BE2C (cell line): Measurements from ENCODE around the gene WASHC4.
A peak's percentile ranks its signal among the peaks of the same experiment; 100 is the strongest.

Experiments
- DNase-seq: peaks from one replicate; pipeline ENCODE4 v3.0.0-alpha.2; 2020
- H3K27me3 ChIP-seq: fragments of 250-450 bp; sonication (Bioruptor Pico); 2 replicates; pipeline ENCODE4 v1.5.1; 2020; ENCODE audit warnings: mild to moderate bottlenecking
- H3K36me3 ChIP-seq: fragments of 250-450 bp; sonication (Bioruptor Pico); 2 replicates; pipeline ENCODE4 v1.5.1; 2020; ENCODE audit warnings: mild to moderate bottlenecking
- H3K4me1 ChIP-seq: fragments of 250-450 bp; sonication (Bioruptor Pico); 2 replicates; pipeline ENCODE4 v1.5.1; 2020
- H3K4me3 ChIP-seq: 2 replicates; pipeline ENCODE4 v1.5.1; 2011; ENCODE audit warnings: low read depth, low read length
- H3K9me3 ChIP-seq: fragments of 250-450 bp; sonication (Bioruptor Pico); 2 replicates; pipeline ENCODE4 v1.5.1; 2020
- TF ChIP-seq, protein P1 (sequence below): IDR thresholded peaks from 2 replicates; pipeline ENCODE4 v1.5.1; 2012; ENCODE audit warnings: mild to moderate bottlenecking, low read depth, low read length

The WASHC4 gene

DNA sequence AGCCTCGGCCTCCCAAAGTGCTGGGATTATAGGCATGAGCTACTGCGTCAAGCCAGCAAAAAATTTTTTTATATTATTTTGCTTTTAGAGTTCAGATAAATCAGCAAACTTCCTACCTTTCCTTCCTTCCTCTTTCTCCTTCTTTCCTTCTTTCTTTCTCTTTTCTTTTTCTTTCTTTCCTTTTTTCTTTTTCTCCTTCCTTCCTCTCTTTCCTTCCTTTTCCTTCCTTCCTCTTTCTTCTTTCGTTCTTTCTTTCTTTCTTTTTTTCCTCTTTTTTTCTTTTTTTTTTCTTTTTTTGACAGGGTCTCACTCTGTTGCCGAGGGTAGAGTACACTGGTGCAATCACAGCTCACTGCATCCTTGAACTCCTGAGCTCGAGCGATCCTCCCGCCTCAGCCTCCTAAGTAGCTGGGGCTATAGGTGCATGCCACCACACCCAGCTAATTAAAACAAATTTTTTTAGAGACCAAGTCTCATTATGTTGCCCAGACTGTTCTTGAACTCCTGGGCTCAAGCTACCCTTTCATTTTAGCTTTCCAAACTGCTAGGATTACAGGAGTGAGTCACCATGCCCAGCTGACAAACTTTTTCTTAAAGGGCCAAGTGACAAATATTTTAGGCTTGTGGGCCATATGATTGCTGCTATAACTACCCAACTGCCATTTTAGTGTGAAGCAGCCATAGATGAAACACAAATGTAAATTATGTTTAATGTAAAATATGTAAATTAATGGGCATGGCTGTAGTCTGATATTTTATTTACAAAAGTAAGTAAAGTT, 7.1 kb upstream of the WASHC4 start:
- DNase-seq = no peak
- TF ChIP-seq, protein P1, sequence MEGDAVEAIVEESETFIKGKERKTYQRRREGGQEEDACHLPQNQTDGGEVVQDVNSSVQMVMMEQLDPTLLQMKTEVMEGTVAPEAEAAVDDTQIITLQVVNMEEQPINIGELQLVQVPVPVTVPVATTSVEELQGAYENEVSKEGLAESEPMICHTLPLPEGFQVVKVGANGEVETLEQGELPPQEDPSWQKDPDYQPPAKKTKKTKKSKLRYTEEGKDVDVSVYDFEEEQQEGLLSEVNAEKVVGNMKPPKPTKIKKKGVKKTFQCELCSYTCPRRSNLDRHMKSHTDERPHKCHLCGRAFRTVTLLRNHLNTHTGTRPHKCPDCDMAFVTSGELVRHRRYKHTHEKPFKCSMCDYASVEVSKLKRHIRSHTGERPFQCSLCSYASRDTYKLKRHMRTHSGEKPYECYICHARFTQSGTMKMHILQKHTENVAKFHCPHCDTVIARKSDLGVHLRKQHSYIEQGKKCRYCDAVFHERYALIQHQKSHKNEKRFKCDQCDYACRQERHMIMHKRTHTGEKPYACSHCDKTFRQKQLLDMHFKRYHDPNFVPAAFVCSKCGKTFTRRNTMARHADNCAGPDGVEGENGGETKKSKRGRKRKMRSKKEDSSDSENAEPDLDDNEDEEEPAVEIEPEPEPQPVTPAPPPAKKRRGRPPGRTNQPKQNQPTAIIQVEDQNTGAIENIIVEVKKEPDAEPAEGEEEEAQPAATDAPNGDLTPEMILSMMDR = no peak
- H3K36me3 ChIP-seq = no peaks in the 10 kb centered on the region
- no peaks in the 10 kb centered on the region for H3K9me3 ChIP-seq
- no peak overlapping the region for H3K4me3 ChIP-seq
- H3K27me3 ChIP-seq = no peaks in the 10 kb centered on the region
- H3K4me1 ChIP-seq = no peaks in the 10 kb centered on the region

DNA sequence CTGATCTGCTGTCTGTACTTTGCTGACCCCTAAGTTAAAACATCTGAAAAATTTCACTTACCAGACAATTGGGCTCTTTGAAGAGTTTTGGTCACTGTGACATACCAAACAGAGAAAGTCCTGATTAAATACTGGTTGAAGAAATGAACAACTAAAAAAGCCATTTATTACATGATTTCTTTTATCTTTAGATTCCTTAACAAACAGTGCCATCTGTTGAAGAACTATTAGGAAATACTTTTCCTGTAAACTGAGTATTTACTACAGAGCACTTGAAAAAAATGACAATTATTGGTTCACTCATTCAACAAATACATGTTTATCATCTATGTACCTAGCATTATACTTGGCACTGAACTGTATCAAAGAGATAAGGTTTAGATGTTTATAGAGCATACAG, 6.5 kb upstream of the WASHC4 start:
- no peaks in the 10 kb centered on the region for H3K36me3 ChIP-seq
- H3K27me3 ChIP-seq = no peaks in the 10 kb centered on the region
- TF ChIP-seq, protein P1 = no peak
- DNase-seq = no peak
- no peaks in the 10 kb centered on the region for H3K9me3 ChIP-seq
- no peak overlapping the region for H3K4me3 ChIP-seq
- no peaks in the 10 kb centered on the region for H3K4me1 ChIP-seq

DNA sequence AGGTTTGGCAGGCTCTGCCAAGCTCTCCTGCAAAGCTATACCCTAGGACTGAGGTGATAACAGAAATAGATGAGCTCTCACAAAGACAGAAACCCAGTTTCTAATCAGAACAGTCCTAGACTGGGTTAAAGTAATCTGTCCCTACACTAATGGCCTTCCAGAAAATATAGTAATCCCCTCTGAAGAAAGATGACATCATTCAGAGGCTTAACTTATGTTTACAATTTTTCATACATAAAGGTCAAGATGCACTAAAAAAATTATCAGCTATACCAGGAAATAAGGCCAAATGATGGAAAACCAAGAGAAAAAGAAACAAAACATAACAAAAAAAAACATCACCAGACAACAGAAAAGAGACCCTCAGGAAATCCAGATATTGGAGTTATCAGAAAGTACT, 4.9 kb upstream of the WASHC4 start:
- TF ChIP-seq, protein P1 = no peak
- H3K36me3 ChIP-seq = no peaks in the 10 kb centered on the region

DNA sequence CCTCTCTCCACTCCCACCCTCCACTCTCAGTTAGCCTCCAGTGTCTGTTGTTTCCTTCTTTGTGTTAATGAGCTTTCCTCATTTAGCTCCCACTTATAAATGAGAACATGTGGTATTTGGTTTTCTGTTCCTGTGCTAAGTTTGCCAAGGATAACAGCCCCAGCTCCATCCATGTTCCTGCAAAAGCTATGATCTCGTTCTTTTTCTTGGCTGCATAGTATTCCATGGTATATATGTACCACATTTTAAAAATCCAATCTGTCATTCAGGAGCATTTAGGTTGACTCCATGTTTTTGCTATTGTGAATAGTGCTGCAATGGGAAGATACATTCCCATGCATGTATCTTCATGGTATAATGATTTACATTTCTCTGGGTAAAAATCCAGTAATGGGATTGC, 2.8 kb upstream of the WASHC4 start:
- Histone ChIP-seq H3K4me3 (no peak overlapping the region), H3K27me3 (no peaks in the 10 kb centered on the region)

More for the DNA sequence above, 4.9 kb upstream of the WASHC4 start:
- no peak overlapping the region for H3K4me3 ChIP-seq
- no peaks in the 10 kb centered on the region for H3K9me3 ChIP-seq
- no peak for DNase-seq
- H3K27me3 ChIP-seq = no peaks in the 10 kb centered on the region
- no peaks in the 10 kb centered on the region for H3K4me1 ChIP-seq

DNA sequence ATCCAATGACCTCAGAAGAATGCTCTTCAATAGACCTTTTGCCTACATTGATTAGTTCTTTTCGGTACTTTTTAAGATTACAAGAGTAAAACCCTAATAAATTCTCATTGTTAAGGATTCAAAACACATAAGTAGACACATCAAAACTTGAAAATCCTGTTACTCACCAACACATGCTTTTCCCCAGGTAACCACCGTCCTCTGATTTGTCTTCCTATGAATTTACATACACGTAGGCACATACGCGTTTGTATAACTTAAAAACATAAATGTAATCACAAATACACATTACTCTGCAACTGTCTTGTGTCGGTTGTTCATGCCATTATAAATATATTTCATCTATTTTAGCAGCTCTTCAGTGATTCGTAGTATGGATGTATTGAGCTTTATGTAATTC, 910 bp upstream of the WASHC4 start:
- TF ChIP-seq, protein P1 = no peak
- no peak for DNase-seq
- H3K4me3 ChIP-seq = peak overlapping the region; percentile 79
- H3K36me3 ChIP-seq = no peaks in the 10 kb centered on the region; the same call in 1 of the 2 replicates
- no peaks in the 10 kb centered on the region for H3K27me3 ChIP-seq
- H3K4me1 ChIP-seq = 0 out of 2 replicates have a peak, but pooled peaks cover 3% of the 10 kb centered on the region
- H3K9me3 ChIP-seq = no peaks in the 10 kb centered on the region

More for the DNA sequence above, 2.8 kb upstream of the WASHC4 start:
- TF ChIP-seq, protein P1 = no peak
- Histone ChIP-seq H3K36me3 (no peaks in the 10 kb centered on the region), H3K4me1 (0 out of 2 replicates have a peak, but pooled peaks cover 1% of the 10 kb centered on the region), H3K9me3 (no peaks in the 10 kb centered on the region)
- DNase-seq = no peak

DNA sequence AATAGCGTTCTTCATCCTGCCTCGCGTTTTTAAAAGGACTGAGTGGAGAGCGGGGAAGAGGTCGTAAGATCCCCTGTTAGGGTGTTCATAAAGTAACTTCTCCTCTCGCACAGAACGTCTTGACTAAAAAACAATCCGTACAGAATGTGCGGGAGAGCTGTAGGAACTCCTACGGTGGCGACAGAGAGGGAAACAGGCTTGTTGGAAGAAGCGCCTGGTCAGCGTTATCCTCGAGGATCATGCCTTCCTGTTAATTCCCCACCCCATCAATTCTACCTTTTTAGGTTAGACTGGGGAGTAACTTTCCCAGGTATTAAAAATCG, 399 bp upstream of the WASHC4 start:
- 0 out of 2 replicates have a peak, but pooled peaks cover 3% of the 10 kb centered on the region for H3K4me1 ChIP-seq
- peak overlapping the region; percentile 79 for H3K4me3 ChIP-seq
- TF ChIP-seq, protein P1 = 0 out of 2 replicates have a peak, but pooled peaks have one; percentile 4
- H3K36me3 ChIP-seq = peaks cover 4% of the 10 kb centered on the region
- H3K9me3 ChIP-seq = no peaks in the 10 kb centered on the region
- no peaks in the 10 kb centered on the region for H3K27me3 ChIP-seq
- DNase-seq = no peak
